K562 (cell line): Measurements from ENCODE around the gene WDR1. TPM values are rescaled to one million over a fixed set of nuclear protein-coding genes. Genes with fewer than 3 reads are reported as not detected.

Source experiments
- ATAC-seq: fragments of 200-7000 bp; cut with Tn5 transposase; 3 replicates; pipeline ENCODE4 v1.9.1; 2020; ENCODE audit warnings: moderate library complexity
- BruUV-seq: library from RNA; stranded (reverse); fragments of 400-500 nt; replicated peaks from 2 replicates; lab custom pipeline; 2021; lab: Mats Ljungman, UMichigan
- CTCF ChIA-PET: fragments of 300-600 bp; formaldehyde crosslinking; extraction: SDS; loops from one replicate; lab custom pipeline; 2021; ENCODE audit warnings: low intra/inter-chr PET ratio; lab: Yijun Ruan, JAX
- POLR2A ChIA-PET: fragments of 300-600, 350-650 bp; sonication (Branson Sonifier 250); formaldehyde crosslinking; extraction: SDS; loops from one replicate; lab custom pipeline; 2021; ENCODE audit warnings: antibody characterized with exemption, inconsistent platforms; lab: Yijun Ruan, JAX
- DNase-seq, 4 experiments: peaks; one replicate each; pipeline versions ENCODE4 v3.0.0 to v3.0.0-alpha.2; 2011 to 2018; ENCODE audit warnings: low spot score in 3 of 4, mixed read lengths in 3 of 4; ENCODE audit errors: extremely low read depth in 1 of 4
- FAIRE-seq: peaks from 2 replicates; lab custom pipeline; 2011; peaks lifted over from hg19 to GRCh38; lab: Jason Lieb, UNC
- H2AFZ ChIP-seq: 2 replicates; pipeline ENCODE4 v1.6.0; 2011; ENCODE audit warnings: low read depth, low read length, control low read depth, inconsistent platforms
- H3K27ac ChIP-seq: fragments of 200-600 bp; 3 replicates; pipeline ENCODE4 v1.8.0; 2011; ENCODE audit warnings: low read depth, mild to moderate bottlenecking, control low read depth, inconsistent platforms, low read length, moderate library complexity, mixed read lengths; ENCODE audit errors: extremely low read depth
- H3K27me3 ChIP-seq, 2 experiments: fragments of 300-600 bp in 1 of 2; 2 replicates in 1 of 2; 3 replicates in 1 of 2; pipeline versions ENCODE4 v1.6.0 to v1.8.0; 2011; ENCODE audit warnings: inconsistent platforms in 2 of 2, low read length in 2 of 2, mild to moderate bottlenecking in 1 of 2, mixed read lengths in 1 of 2, moderate library complexity in 1 of 2; ENCODE audit not compliant: control insufficient read depth in 2 of 2, insufficient read depth in 2 of 2
- H3K36me3 ChIP-seq: fragments of 300-600 bp; 3 replicates; pipeline ENCODE4 v1.8.0; 2011; ENCODE audit warnings: mild to moderate bottlenecking, low read length, inconsistent platforms; ENCODE audit not compliant: control insufficient read depth, insufficient read depth
- H3K4me1 ChIP-seq, 2 experiments: fragments of 200-600 bp in 1 of 2; replicated peaks in 1 of 2; 2 replicates in 1 of 2; 3 replicates in 1 of 2; pipeline versions ENCODE4 v1.5.1 to v1.8.0; 2011; ENCODE audit warnings: inconsistent platforms in 2 of 2, low read length in 2 of 2, mild to moderate bottlenecking in 1 of 2, mixed read lengths in 1 of 2, moderate library complexity in 1 of 2; ENCODE audit not compliant: control insufficient read depth in 2 of 2, insufficient read depth in 2 of 2
- H3K4me2 ChIP-seq: 2 replicates; pipeline ENCODE4 v1.6.1; 2011; ENCODE audit warnings: low read length, control low read depth, inconsistent platforms, mixed read lengths; ENCODE audit not compliant: insufficient read depth
- H3K4me3 ChIP-seq: fragments of 200-600 bp; sonication (generic), shearing (Covaris generic); 2 replicates; pipeline ENCODE4 v1.5.1; 2016; ENCODE audit warnings: control low read depth, inconsistent platforms
- H3K79me2 ChIP-seq: fragments of 200-600 bp; 3 replicates; pipeline ENCODE4 v1.8.0; 2011; ENCODE audit warnings: low read length, inconsistent platforms; ENCODE audit not compliant: control insufficient read depth, insufficient read depth
- H3K9ac ChIP-seq, 2 experiments: 2 replicates each; pipeline versions ENCODE4 v1.6.0 to v1.6.1; 2011; ENCODE audit warnings: low read depth in 2 of 2, low read length in 2 of 2, control low read depth in 1 of 2, inconsistent platforms in 1 of 2, mild to moderate bottlenecking in 1 of 2, mixed read lengths in 1 of 2; ENCODE audit not compliant: insufficient read depth in 1 of 2
- H3K9me1 ChIP-seq: one replicate; pipeline ENCODE4 v1.6.0; 2011; ENCODE audit warnings: inconsistent platforms, mild to moderate bottlenecking, low read length, moderate library complexity; ENCODE audit not compliant: control insufficient read depth, insufficient read depth
- H3K9me3 ChIP-seq: replicated peaks from 2 replicates; pipeline ENCODE4 v1.5.1; 2011; ENCODE audit warnings: low read depth, low read length, inconsistent platforms; ENCODE audit not compliant: control insufficient read depth, insufficient read depth
- H4K20me1 ChIP-seq: replicated peaks from 2 replicates; pipeline ENCODE4 v1.6.1; 2011; ENCODE audit warnings: low read length, inconsistent platforms, mixed read lengths; ENCODE audit not compliant: control insufficient read depth, insufficient read depth
- ARID3A ChIP-seq: IDR thresholded peaks from 2 replicates; pipeline ENCODE4 v1.6.1; 2012; ENCODE audit warnings: low read depth, low read length, improper control_type of control experiment, borderline replicate concordance
- CSDE1 ChIP-seq, 2 experiments: fragments of 450-650 bp; IDR thresholded peaks; 2 replicates each; pipeline ENCODE4 v1.6.1; 2016; ENCODE audit warnings: mild to moderate bottlenecking in 1 of 2
- HMGN3 ChIP-seq: IDR thresholded peaks from 2 replicates; pipeline ENCODE4 v1.6.1; 2011; ENCODE audit warnings: borderline replicate concordance, low read depth, mild to moderate bottlenecking, mixed read lengths, low read length; ENCODE audit not compliant: insufficient read length; ENCODE audit errors: extremely low read depth
- MCM5 ChIP-seq: fragments of 450-650 bp; IDR thresholded peaks from 2 replicates; pipeline ENCODE4 v1.6.1; 2016; ENCODE audit warnings: low read depth
- SAP30 ChIP-seq: fragments of 200-600 bp; sonication (generic); IDR thresholded peaks from 2 replicates; pipeline ENCODE4 v1.6.1; 2012; ENCODE audit warnings: borderline replicate concordance, low read depth, mild to moderate bottlenecking, moderate library complexity, low read length, control low read depth, inconsistent platforms; ENCODE audit not compliant: insufficient read depth, poor library complexity, severe bottlenecking
- SRF ChIP-seq, 2 experiments: fragments of 250-450, 450-650 bp in 1 of 2; sonication (Bioruptor Pico) in 1 of 2; sonication (generic) in 1 of 2; formaldehyde crosslinking; IDR thresholded peaks; 2 replicates each; pipeline versions ENCODE4 v1.5.0 to v1.5.1; 2020 to 2022; ENCODE audit warnings: mild to moderate bottlenecking in 1 of 2, missing genetic modification reagents in 1 of 2
- SRSF3 ChIP-seq: fragments of 200-400 bp; formaldehyde crosslinking; IDR thresholded peaks from 2 replicates; pipeline ENCODE4 v1.6.1; 2016; ENCODE audit warnings: mild to moderate bottlenecking, low read length, moderate library complexity; ENCODE audit not compliant: insufficient read depth
- XRCC3 ChIP-seq: fragments of 450-650 bp; IDR thresholded peaks from 2 replicates; pipeline ENCODE4 v1.6.1; 2017; ENCODE audit warnings: mild to moderate bottlenecking, moderate library complexity
- YY1 ChIP-seq, 3 experiments: IDR thresholded peaks; 2 replicates each; pipeline ENCODE4 v1.6.1; 2011; ENCODE audit warnings: low read length in 2 of 3, mild to moderate bottlenecking in 2 of 3, moderate library complexity in 2 of 3, borderline replicate concordance in 1 of 3, control low read depth in 1 of 3, low read depth in 1 of 3; ENCODE audit not compliant: insufficient read depth in 3 of 3, insufficient replicate concordance in 2 of 3, control insufficient read depth in 1 of 3, insufficient read length in 1 of 3; ENCODE audit errors: extremely low read depth in 1 of 3
- ZNF507 ChIP-seq: conservative IDR thresholded peaks from 2 replicates; pipeline ENCODE4 v1.6.1; 2017; ENCODE audit warnings: missing genetic modification characterization, missing compliant biosample characterization
- WGBS: fragments of 100-300 bp; shearing (Covaris generic); methylation state at CpG from one replicate; pipeline ENCODE4 v1.1.6; 2016; ENCODE audit warnings: low coverage, mixed read lengths; ENCODE audit not compliant: insufficient coverage; ENCODE audit errors: missing lambda C conversion rate; 5-methylcytosine and 5-hydroxymethylcytosine counted together
- in situ Hi-C: fragments of 300-500 bp; cut with MboI; formaldehyde crosslinking; loops from 4 replicates; pipeline ENCODE4 v1.15.0; 2018; ENCODE audit warnings: inconsistent platforms, mixed read lengths
- intact Hi-C: fragments of 100-400 bp; cut with micrococcal nuclease; formaldehyde crosslinking; loops from 2 replicates; pipeline ENCODE4 v1.14.2; 2022
- polyA plus RNA-seq, 8 experiments: library from polyadenylated mRNA; depleted of rRNA in 4 of 8; stranded (reverse) in 5 of 8; unstranded in 3 of 8; fragments of >200 nt; fragmentation: Nextera tagmentation in 2 of 8; fragmentation: Illumina TruSeq in 1 of 8; extraction: Ambion mirVana in 2 of 8; extraction: Trizol in 1 of 8; gene quantifications; 2 replicates each; pipeline versions ENCODE4 v1.2.1 to v1.2.3, GENCODE V29; 2011 to 2014; ENCODE audit warnings: inconsistent platforms in 1 of 8, missing spikeins in 1 of 8
- total RNA-seq, 7 experiments: library from RNA; depleted of rRNA in 6 of 7; stranded (reverse); fragments of >200 nt in 6 of 7; fragmentation: Illumina TruSeq in 2 of 7; extraction: Trizol in 2 of 7; gene quantifications; 2 replicates each; pipeline versions ENCODE4 v1.2.1 to v1.2.3, GENCODE V29; 2011 to 2021; ENCODE audit warnings: low replicate concordance in 1 of 7

Gene WDR1
- total and polyA plus RNA-seq, 9 of the 15 experiments (the other 6 are each of a cell fraction or from before 2014, with no cell fraction given), result 16.1 to 213 (median 125) TPM

- peaks cover 55% of the 10 kb centered on the region for H3K36me3 ChIP-seq
- FAIRE-seq, result no peak
- TSS peak; percentile 38 for BruUV-seq
These were observed 1.3 kb downstream of the WDR1 start for GRCh38 chr4:10115271-10115796.

GRCh38 chr4:10114607-10115006 lies 2.0 kb downstream of the WDR1 start:
- peaks cover 22 to 26% of the 10 kb centered on the region in 2 experiments for H3K4me1 ChIP-seq
- DNase-seq (no peak), ATAC-seq (no peak), FAIRE-seq (no peak)
- no peak overlapping the region; the same call in 2 of the 3 replicates for H3K27ac ChIP-seq
- no TSS peak for BruUV-seq
- peaks cover 78% of the 10 kb centered on the region for H3K79me2 ChIP-seq
- peak overlapping the region; percentile 72; the same call in 1 of the 2 replicates for H3K4me3 ChIP-seq
- ChIA-PET CTCF (no interaction called here), POLR2A (interaction anchor here (0.7 to 3.8 kb wide), 5 partner anchors 8 to 288 kb away, joined by 3 to 23 read pairs (median 3); no protein-coding TSS in a partner anchor)
- H3K9me1 ChIP-seq, result peaks cover 8% of the 10 kb centered on the region
- H3K27me3 ChIP-seq, result no peaks in the 10 kb centered on the region
- WGBS, result 77% methylated on average over 4 of the region's 7 CpGs
- H4K20me1 ChIP-seq, result peaks cover 37% of the 10 kb centered on the region
- H3K9me3 ChIP-seq, result no peaks in the 10 kb centered on the region
- in situ Hi-C loops, result no loop called here
- peak overlapping the region; percentile 95; a peak in 3 of 4 replicates for H3K9ac ChIP-seq
- peaks cover 62% of the 10 kb centered on the region for H3K36me3 ChIP-seq
- peak overlapping the region; percentile 94; the same call in 1 of the 2 replicates for H3K4me2 ChIP-seq
- no peak overlapping the region for H2AFZ ChIP-seq
- intact Hi-C loops, result no loop called here
- no peak for TF ChIP-seq ARID3A

More at GRCh38 chr4:10115271-10115796, 1.3 kb downstream of the WDR1 start:
- peaks cover 71% of the 10 kb centered on the region for H3K79me2 ChIP-seq
- H3K27me3 ChIP-seq, result no peaks in the 10 kb centered on the region
- no peak overlapping the region for H2AFZ ChIP-seq
- peak overlapping the region; percentile 94 for H3K4me2 ChIP-seq
- in situ Hi-C loops (no loop called here), intact Hi-C loops (no loop called here)
- peaks cover 22 to 26% of the 10 kb centered on the region in 2 experiments for H3K4me1 ChIP-seq
- DNase-seq (no peak), ATAC-seq (no peak)
- 23% methylated on average over 14 of the region's 15 CpGs for WGBS
- CTCF ChIA-PET, result no interaction called here
- no peaks in the 10 kb centered on the region for H3K9me3 ChIP-seq
- H3K9ac ChIP-seq, result peak overlapping the region; percentile 95
- peaks cover 8% of the 10 kb centered on the region for H3K9me1 ChIP-seq
- POLR2A ChIA-PET, result interaction anchor here (0.7 to 5.6 kb wide), 6 partner anchors 8 to 288 kb away, joined by 3 to 135 read pairs (median 3); no protein-coding TSS in a partner anchor
- H4K20me1 ChIP-seq, result peaks cover 30% of the 10 kb centered on the region
- peak overlapping the region; percentile 89 for H3K27ac ChIP-seq
- no peak for TF ChIP-seq CSDE1 (IDR thresholded peaks at IDR 0.05)
- peak in 1 of 3 experiments; percentile 4 for TF ChIP-seq YY1 (IDR thresholded peaks at IDR 0.05; ENCODE audit: borderline replicate concordance in 1 of 3, control insufficient read depth in 1 of 3, extremely low read depth in 1 of 3, insufficient read depth in 3 of 3, insufficient read length in 1 of 3, insufficient replicate concordance in 2 of 3, low read depth in 1 of 3, low read length in 2 of 3)
- TF ChIP-seq HMGN3, result peak; percentile 8
- TF ChIP-seq MCM5, result no peak
- TF ChIP-seq XRCC3, result no peak
- TF ChIP-seq SAP30, result peak; percentile 57
- no peak for TF ChIP-seq SRF (CRISPR knock-in tag; IDR thresholded peaks at IDR 0.05)
- TF ChIP-seq ZNF507, result no peak
- no peak for TF ChIP-seq SRSF3
- peak overlapping the region; percentile 72 for H3K4me3 ChIP-seq
